NCI-H1694 treated with DMSO at 0.1 percent for 48 hours (cell line): ENCODE data around the gene SLIRP.
"Not testable (repeated sequence)": the region's sequence is repeated elsewhere in the genome, so short reads cannot be mapped to it uniquely, and the experiment has no call there.

Experiments used
- DNase-seq: peaks from one replicate; lab custom pipeline; 2025; lab: John Stamatoyannopoulos, UW

The SLIRP gene

DNA sequence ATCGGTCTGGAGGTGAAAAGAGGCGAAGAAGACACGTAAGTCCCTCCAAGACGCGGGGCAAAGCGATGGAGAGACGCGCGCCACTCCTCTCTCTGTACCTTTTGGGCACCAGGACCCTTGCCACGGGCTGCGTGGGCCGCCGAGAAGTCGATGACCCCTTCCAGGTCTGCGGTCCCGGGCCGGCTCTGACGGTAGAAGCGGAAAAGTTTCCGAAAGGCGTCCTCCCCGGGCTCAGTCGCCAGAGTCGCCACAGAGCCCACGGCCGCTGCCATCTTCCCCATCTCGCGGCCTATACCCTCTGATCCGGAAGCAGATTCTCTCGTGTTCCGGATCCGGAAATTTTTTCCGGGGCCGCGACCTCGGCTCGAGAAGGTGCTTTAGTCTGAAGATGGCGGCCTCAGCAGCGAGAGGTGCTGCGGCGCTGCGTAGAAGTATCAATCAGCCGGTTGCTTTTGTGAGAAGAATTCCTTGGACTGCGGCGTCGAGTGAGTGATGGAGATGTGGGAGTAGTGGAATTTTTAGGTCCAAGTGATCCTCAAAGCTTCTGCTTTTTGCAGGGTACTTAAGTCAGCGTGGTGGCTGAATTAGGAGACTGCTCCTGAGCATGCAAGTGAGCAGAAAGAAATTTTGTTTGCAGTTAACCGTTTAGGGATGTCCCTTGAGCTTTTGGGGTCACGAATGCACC is at the start of gene SLIRP, which contains the start of gene ALKBH1:
SLIRP (plus strand) TSS at position 380 of the 685 bp plus-strand sequence; CDS start at position 389, 9 bp downstream.
ALKBH1 (minus strand) TSS at position 300 of the 685 bp plus-strand sequence; CDS start at position 281, 19 bp downstream.
- DNase-seq, result peak; percentile 92

DNA sequence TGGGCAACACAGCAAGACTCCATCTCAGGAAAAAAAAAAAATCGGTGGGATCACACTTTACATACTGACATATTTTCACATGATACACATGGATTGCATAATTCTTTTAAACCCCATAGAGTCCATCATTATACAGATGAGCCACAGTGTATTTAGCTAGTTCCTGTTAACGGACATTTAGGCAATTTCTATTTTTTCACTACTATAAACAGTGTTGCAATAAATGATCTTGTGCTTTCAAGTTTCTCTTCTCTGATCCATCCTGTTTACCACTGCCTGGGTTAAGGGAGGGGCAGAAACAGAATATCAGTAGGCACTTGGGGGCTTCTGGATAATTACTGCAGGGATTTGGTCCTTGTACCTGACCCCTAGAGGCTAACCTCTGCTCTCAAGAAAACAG is 48.1 kb upstream of the SLIRP start:
- DNase-seq, result no peak

DNA sequence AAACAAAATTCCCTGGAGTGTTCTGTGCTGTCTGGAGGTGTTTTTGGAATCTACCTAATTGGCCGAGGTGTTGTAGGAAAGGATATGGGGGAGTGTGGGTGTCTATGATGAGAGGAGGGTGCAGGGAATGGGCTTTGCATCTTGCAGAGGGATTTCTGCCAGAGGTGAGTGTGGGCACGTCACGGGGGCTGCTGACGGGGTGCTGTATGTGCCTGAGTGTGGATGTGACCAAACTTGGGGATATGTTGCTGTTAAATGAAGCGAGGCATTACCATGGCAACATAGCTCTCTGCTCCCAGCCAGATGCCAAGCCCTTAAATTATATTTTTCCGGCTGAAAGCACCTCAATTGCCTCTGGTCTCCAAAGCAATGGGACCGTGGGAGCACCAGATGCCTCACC is 47.1 kb upstream of the SLIRP start:
- DNase-seq, result peak; percentile 100

DNA sequence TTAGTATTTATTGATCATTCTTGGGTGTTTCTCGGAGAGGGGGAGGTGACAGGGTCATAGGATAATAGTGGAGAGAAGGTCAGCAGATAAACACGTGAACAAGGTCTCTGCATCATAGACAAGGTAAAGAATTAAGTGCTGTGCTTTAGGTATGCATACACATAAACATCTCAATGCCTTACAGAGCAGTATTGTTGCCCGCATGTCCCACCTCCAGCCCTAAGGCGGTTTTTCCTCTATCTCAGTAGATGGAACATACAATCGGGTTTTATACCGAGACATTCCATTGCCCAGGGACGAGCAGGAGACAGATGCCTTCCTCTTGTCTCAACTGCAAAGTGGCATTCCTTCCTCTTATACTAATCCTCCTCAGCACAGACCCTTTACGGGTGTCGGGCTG is 46.3 kb upstream of the SLIRP start:
- not testable (repeated sequence) for DNase-seq

DNA sequence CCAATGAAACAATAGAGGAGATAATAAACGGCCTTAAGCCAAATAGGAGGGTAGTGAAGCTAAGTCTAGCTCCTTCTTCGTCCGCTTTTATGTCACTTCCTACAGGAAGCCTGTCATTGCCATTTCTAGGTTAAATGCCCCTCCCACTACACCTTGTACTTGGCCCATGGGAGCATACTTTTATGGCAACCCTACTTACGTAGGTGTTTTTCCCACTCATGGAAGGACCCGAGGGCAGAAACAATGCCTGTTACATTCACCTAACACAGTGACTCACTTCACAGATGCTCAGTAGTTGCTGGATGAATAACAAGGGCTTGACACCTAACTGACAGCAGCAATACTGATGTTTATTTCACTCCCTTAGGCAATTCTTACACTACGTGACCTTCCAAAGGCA is 44.6 kb upstream of the SLIRP start:
- peak; percentile 59 for DNase-seq

DNA sequence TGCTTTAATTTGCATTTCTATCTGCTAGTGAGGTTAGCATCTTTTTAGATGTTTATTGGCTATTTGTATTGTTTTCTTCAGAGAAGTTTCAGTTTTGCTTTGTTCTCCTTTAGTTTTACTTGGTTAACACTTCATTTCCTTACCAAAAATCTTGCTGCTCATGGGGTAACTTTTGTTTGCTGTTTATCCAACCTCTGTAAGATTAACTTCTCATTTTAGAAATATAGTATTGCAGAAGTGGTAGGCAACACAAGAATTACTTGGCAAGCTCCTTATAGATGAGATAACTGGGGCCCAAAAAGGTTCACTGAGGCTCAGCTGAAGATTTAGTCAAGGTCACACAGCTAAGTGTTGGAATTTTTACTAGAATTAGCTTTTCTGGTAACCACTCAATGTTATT is 40.6 kb upstream of the SLIRP start:
- DNase-seq, result no peak

DNA sequence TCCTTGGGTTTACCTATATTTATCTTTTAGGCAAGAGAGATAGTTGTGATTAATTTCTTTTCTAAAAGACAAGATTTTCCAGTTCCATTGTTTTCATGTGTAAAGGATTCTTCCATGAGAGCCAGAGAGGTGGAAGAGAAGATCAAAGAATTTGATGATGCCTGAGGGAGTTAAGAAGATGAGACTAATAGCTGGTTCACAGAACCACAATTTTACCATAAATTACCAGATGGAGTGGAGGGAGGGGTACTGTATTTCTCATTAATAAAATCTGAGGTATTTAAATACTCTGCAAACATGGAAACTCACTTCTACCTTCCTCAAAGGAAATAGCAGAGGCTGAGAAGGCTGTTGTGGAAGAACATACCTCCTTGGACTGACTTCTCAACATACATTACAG is 34.7 kb upstream of the SLIRP start:
- no peak for DNase-seq

DNA sequence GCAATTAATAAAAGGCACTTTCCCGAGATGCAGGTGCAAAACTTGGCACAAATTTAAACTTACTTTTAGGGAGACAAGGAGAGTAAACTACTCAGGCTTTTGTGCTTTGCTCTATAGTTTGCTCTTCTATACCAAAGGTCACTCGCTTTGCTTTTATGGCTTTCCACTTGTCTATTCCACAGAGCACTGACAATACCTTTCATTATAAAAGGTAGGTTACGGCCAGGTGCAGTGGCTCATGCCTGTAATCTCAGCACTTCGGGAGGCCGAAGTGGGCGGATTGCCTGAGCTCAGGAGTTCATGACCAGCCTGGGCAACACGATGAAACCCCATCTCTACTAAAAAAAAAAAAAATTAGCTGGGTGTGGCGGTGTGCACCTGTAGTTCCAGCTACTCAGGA is 33.0 kb upstream of the SLIRP start:
- no peak for DNase-seq

DNA sequence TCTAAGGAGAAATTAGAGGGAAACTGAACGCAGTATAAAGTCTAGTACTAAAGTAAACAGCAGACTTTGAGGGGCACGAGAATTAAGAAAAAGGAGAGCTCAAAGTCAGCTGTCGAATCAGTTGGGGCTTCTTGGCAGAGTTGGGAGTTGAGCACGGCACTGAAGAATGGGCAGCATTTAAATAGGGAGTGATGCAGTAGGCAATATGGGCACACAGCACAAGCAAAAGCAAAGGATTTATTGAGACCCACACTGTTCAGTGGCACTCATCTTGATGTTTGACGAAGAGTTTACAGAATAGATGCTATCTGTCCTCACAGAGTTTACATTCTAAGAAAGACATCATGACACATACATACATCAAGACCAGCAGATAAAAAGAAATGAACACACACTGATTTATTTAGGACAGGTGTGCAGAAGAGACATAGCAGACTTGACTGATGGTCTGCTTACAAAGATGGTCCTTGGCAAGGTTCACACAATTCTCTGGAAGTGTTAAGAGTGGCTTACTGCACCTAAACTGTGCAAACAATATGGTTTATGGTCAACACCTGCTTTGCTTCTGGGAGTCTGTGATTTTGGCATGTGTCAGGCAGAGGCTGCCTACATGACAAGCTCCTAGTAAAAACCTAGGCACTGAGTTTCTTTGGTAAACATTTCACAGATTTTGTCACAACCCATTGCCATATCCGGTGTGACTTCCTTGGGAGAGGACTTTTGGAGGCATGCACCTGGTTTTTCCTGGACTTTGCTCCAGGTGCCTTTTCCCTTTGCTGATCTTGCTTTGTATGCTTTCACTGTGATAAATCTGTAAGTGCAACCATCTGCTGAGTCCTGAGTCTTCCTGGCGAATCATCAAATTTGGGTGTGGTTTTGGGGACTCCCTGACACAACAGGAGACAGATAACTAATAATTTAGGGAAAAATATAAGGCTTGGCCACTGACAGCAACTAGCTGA is 26.4 kb upstream of the SLIRP start:
- peak; percentile 50 for DNase-seq

DNA sequence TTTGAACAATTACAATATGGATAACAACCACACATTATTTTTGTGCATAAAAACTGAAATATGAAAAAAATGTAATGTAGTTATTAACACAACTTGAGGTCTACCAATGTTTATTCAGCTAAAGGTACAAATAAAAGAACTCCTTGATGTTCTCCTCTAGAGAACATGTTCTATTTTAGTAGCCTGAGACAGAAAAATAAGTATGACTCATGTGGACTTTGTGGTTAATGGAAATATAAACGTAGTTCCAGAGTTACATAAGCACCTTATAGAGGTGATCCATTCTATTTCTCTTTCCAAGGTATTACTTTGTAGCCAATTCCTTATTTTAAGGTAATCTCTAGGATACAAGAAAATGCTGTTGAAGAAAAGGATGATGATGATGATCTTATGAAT is 25.7 kb upstream of the SLIRP start:
- no peak for DNase-seq

DNA sequence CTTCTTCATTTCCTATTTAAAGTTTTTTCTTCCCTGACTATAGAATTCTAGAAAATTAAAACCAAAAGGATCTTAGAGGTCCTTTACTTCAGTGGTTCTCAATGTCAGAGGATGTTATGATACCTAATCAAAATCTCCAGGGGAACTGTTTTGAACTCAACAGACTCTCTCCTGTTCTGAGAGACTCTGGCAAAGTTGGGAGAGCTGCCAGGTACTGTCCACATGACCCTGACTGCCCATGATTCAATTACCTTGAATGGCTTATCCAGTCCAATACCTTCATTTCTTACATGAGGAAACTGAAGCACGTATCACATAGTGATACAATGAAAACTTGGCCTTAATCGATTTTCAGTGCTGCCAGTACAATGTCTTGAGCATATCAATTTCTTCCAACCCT is 16.6 kb upstream of the SLIRP start:
- DNase-seq, result no peak

DNA sequence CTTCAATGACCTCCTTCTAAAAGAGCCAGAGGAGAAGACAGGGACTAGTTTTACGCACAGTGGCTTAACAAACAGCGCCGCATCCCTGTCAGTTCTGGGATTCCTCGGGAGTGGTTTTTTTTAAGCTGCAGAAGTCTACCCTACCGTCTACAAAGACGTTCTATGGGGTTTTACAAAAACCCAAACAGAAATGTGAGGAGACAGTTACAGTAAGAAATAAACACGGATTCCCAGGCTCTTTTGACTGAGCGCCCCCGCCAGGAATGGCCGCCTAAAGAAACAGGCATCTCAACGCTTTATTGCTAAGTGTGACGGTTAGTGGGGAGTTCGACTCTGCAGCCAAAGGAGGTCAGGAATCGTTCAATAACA is 564 bp upstream of the SLIRP start:
- DNase-seq, result peak; percentile 70

DNA sequence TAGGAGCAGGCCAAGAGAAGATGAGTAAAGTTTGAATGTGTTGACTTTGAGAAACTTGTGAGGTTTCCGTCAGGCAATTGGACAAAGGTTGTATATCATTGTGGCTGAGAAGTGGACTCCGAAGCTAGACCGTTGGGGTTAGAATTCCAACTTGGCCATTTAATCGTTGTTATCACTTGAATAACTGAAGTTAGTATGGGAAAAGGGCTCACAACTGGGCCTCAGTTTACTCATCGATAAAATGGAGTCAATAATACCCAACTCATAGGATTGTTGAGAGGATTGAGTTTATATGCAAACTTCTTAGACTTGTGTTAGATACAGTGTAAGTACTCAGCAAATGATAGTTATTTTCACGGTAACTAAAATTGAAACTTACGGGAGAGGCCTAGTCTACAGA is 846 bp downstream of the SLIRP start:
- no peak for DNase-seq

DNA sequence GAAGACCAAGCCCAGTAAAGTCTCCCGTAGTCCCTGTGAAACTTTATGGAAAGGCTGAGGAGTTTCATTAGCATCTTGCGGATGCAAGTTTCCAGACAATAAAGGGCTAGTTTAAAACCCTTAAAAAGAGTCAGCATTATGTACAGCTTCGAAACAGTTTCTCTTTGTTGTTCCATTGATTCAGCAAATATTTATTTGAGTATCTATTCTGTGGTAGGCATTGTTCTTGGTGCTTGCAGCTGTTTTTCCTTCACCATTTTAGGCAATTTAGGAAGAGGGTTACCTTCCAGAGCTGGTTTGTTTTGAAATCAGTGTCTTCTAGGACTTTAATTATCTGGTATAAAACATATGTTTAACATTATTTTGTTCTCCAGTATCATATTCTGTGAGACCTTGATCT is 1.5 kb downstream of the SLIRP start:
- no peak for DNase-seq

DNA sequence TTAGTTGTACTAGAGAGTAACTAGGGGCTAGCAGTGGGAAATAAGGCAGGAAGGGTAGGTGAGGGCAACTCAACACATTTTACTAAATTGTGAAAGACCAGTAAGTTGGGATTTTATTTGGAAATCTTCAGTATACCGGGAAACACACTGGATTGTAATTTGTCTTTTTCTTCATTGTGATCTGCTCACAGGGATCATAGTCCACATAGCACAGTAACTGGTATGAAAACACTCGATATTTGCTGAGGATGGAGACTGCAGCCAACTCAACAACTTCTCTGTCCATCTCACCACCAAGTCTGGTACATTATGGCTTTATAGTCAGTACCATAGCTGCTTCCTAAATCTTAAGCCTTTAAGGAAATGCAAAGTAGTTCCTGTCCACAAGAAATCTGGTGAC is 2.5 kb downstream of the SLIRP start:
- no peak for DNase-seq

DNA sequence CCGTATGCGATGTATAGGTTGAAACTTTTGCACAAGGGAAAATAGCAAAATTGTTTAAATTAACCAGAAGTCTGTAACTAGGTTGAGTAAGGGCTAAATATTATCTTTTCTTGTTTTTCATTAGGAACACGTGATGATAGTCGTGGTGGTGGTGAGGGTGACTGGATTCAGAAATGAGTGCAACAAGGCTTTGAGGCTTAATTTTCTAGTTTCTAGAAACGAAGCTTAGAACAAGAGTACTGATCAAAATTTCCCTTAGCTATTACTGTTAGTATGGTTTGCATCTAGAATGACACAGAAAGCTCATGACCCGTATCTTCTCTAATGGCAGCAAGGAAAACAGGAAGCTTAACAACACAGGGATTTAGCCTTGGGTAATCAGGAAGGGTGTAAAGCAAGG is 7.0 kb downstream of the SLIRP start:
- DNase-seq, result no peak

DNA sequence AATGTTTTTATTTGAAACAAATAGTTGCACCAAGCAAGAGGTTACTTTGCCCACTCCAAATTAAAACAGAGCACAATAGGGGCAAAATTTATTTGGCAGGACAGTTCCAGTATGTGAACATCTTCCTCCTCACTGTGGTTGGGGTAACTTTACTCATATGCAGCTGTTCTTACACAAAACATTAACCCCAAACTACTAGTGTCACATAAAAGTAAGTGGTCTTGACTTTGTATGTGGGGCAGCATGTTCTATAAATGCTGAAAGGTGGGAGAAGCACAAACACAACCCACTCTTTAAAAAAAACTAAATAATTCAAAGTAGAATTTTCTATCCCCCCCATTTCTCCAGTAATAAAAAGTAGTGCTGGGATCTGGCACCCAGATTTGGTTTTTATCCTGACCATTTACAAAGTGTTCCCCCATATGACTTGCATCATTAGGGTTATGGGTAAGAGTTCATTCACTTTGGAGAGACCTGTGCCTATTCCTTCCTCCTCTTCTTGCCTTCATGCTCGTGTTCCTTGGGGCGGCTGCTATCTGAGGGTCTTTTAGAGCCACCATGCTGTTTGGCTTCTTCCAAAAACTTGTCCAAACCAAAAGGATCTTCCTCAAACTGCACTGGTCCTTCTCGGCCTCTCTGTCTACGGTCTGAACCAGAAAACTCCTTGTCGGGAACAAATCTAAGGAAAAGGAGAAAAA is 9.9 kb downstream of the SLIRP start:
- DNase-seq, result no peak

DNA sequence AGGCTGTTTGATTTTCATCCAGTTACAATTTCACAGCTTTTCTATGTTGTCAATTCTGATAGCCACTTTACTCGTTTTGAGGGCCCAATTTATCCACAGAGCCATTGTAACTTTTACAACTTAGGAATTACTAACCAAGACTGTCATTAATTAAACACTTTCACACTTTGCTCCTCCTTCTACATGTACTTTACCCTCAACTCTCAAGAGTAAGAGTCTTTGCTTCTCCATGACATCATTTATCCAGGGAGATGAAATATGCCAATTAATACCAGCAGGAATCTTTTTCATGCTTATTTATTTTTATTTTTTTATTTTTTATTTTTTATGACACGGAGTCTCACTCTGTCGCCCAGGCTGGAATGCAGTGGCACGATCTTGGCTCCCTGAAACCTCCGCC is 13.5 kb downstream of the SLIRP start:
- no peak for DNase-seq

DNA sequence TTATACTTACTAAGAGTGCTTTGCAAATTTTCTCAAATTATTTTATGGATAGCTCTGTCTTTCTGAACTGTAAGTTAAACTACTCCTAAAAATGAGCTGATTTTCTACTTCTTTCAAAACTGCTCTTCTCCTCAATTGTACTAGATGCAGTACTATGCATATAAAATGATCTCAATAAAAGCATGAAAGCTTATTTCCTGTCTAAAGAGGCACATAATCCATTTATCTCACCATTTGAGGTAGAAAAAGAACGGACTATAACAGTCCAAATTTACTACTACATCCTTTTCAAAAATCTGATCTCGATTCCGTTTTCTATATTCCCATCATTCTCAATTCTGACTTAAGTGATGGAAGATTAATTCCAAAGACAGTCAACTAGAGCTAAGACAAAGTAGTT is 14.4 kb downstream of the SLIRP start:
- DNase-seq, result no peak

DNA sequence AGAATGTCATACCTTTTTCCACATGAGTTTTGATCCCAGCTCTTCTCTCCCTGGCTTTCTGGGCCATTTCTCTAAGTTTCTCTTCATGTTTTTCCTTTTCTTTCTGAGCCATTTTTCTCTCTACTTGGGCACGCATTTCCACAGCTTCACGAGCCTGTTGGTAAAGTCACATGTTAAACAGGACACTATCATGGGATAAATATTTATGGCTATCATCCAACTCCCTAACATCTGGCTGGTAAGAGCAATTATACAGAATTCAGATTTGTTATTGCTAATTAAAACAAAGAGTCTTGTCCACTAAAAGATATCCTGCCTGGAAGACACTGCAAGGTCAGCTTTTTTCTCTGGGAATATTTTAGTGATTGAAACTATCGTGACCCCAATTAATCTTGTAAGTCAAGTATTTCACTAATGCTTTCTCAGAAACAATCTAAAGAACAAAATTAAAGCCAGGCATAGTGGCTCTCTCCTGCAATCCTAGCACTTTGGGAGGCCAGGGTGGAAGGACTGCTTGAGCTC is 23.1 kb downstream of the SLIRP start:
- no peak for DNase-seq

DNA sequence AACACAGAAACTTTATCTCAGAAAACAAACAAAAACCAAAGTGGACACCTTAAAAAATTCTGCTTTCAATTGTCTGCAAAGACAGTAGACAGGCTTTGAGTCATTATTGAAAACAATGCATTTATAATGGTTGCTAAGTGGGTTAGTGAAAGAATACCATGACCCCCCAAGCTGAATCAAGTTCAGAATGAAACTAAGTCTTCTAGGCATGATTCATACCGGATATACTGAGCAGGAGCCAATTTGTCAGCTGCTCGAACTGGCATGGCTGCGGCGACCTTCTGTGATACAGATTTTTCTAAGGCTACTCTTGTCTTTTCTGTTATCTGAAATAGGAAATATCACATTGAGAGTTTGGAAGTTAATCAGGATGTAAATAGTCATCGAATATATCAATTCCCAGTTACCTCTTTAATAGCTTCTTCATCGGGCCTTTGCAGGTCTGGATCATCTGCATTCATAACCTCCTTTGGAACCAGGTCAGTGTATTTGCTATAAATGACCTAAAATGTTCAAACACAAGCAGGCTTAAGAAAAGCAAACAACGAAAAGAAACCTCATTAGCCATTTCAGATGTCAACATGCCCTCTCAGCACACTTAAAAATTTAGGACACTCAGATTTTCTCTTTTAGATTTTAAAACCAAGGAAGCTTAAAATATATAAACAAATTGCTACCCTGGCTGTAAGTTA is 30.8 kb downstream of the SLIRP start:
- DNase-seq, result no peak

DNA sequence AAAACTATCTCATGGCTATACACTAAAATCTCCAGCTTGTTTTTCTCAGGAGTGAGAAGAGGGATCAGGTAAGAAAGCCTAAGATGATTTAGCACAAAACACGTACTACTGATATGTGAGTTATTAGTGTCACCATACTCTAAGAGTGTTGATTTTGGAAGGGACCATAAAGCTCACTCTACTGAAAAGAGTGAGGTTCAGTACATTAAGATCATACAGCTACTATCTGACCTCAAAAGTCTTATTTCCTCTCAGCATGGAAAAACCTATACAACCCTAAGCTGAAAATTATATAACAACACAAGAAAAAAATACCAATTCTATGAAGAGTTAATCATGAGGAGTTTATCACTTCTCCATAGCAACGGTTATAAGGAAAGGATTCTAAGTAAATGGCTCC is 33.5 kb downstream of the SLIRP start:
- no peak for DNase-seq
